IPS-18a (cell line): ENCODE measurements around the gene DOCK2.

Source experiments
- H3K27ac ChIP-seq: one replicate; pipeline ENCODE4 v1.5.1; 2013; ENCODE audit warnings: low read length
- H3K27me3 ChIP-seq: one replicate; pipeline ENCODE4 v1.6.1; 2013; ENCODE audit warnings: mild to moderate bottlenecking, low read length; ENCODE audit not compliant: control insufficient read depth, insufficient read depth
- H3K36me3 ChIP-seq: one replicate; pipeline ENCODE4 v1.6.1; 2013; ENCODE audit warnings: low read depth, low read length; ENCODE audit not compliant: control insufficient read depth
- H3K4me1 ChIP-seq: one replicate; pipeline ENCODE4 v1.6.1; 2013; ENCODE audit warnings: low read depth, low read length; ENCODE audit not compliant: control insufficient read depth
- H3K4me3 ChIP-seq: one replicate; pipeline ENCODE4 v1.5.1; 2013; ENCODE audit warnings: low read length
- H3K9ac ChIP-seq: one replicate; pipeline ENCODE4 v1.6.1; 2013; ENCODE audit warnings: mild to moderate bottlenecking, low read length, moderate library complexity
- H3K9me3 ChIP-seq: one replicate; pipeline ENCODE4 v1.6.1; 2013; ENCODE audit warnings: low read depth, low read length; ENCODE audit not compliant: control insufficient read depth

DOCK2 gene

DNA sequence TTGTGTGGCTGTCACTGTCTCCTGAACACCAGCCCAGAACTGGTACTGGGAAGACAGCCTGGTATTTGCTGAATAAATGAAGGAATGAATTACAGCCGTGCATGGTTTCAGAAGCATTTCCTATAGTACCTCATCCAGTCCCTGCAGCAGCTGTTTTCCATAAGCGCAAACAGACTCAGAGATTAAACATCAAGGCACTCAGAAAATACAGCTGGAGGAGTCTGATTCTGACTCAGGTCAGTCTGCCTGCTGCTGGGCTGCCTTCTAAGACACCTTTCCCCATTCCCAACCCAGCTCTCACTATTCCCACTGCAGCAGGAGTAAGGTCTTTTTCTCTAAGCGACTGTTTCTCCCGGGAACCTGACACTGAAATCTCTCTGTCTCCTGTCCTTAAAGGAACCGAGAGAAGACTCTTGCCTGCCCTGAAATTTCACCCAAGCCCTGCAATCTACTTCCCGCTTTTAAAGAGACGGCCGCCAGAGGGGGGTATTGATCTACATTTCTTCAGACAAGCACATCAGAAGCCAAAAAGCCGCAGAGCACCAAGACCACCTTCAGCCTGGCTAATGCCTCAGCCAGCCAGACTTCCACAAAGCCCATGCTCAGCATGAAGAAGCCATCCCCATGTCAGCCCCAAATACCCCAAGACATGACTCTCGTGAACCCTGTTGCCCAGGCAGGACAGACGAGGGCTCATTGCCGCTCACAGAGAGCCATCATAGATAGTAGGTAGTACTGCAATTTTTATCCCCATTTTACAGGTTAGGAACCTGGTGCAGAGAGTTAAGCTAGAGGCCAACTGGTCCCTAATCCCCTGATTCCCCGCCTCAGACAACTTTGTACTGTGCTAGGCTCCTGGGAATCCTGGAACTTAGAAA lies 463.2 kb downstream of the DOCK2 start:
- no peaks in the 10 kb centered on the region for H3K36me3 ChIP-seq
- no peaks in the 10 kb centered on the region for H3K27me3 ChIP-seq
- H3K27ac ChIP-seq = no peak overlapping the region
- no peaks in the 10 kb centered on the region for H3K9me3 ChIP-seq
- no peaks in the 10 kb centered on the region for H3K4me1 ChIP-seq
- H3K4me3 ChIP-seq = no peak overlapping the region
- no peak overlapping the region for H3K9ac ChIP-seq

DNA sequence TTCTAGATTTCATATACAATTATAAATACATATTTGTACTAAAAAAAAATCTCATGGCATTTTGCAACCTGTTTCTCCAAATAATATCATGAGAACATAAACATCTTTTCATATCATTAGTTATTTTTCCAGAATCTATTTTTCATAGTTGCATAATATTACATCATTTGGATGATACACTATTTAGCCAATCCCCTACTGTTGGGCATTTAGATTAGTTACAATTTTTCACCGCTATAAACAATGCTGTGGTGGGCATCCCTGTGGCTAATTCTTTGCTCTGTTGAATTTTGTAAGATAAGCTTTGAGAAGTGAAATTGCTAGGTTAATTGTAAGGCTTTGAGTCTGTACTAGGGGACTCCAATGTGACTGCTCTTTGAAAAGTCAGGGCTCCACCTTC lies 466.4 kb downstream of the DOCK2 start:
- Histone ChIP-seq H3K27ac (no peak overlapping the region), H3K4me3 (no peak overlapping the region), H3K27me3 (peaks cover 21% of the 10 kb centered on the region), H3K4me1 (no peaks in the 10 kb centered on the region), H3K9ac (no peak overlapping the region), H3K9me3 (no peaks in the 10 kb centered on the region), H3K36me3 (no peaks in the 10 kb centered on the region)

DNA sequence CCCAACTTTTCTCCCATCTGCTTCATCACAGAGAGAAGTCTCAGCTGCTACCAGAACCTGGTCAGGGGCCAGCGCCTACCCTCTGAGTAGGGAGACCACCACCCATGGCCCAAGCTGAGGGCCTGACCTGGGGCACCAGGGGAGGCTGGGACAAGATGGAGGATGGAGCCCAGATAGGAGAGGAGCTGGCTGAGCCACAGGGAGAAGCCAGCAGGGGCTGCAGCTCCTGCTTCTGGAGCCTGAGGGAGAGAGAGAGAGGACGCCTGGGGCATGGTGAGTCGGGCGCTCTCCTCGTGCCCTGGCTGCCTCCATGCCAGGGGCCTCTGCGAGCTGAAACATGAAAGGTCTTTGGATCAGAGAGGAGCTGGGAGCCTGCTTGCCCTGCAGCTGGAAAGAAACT lies 467.2 kb downstream of the DOCK2 start:
- Histone ChIP-seq H3K27me3 (peaks cover 30% of the 10 kb centered on the region), H3K9me3 (no peaks in the 10 kb centered on the region), H3K4me3 (no peak overlapping the region), H3K27ac (no peak overlapping the region), H3K9ac (no peak overlapping the region), H3K4me1 (no peaks in the 10 kb centered on the region), H3K36me3 (no peaks in the 10 kb centered on the region)

DNA sequence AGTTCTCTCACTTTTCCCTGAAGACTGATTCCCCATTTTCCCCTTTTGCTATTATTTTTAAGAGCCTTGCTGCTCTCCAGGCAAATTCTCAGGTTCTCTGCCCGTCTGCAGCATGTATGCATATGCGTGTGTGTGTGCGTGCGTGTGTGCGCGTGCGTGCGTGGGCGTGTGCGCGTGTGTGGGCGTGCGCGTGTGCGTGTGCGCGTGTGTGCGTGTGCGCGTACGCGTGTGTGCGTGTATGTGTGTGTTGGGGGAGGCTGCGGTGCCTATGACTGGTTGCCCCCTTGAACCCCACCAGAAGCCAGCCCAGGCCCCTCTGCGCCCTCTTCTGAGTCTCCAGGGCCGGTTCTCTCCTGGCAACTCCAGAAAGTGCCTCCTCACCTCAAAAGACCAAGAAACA lies 467.6 kb downstream of the DOCK2 start:
- no peaks in the 10 kb centered on the region for H3K36me3 ChIP-seq
- H3K27me3 ChIP-seq = peaks cover 31% of the 10 kb centered on the region
- no peak overlapping the region for H3K9ac ChIP-seq
- H3K4me3 ChIP-seq = no peak overlapping the region
- no peaks in the 10 kb centered on the region for H3K9me3 ChIP-seq
- no peak overlapping the region for H3K27ac ChIP-seq
- peaks cover 1% of the 10 kb centered on the region for H3K4me1 ChIP-seq

DNA sequence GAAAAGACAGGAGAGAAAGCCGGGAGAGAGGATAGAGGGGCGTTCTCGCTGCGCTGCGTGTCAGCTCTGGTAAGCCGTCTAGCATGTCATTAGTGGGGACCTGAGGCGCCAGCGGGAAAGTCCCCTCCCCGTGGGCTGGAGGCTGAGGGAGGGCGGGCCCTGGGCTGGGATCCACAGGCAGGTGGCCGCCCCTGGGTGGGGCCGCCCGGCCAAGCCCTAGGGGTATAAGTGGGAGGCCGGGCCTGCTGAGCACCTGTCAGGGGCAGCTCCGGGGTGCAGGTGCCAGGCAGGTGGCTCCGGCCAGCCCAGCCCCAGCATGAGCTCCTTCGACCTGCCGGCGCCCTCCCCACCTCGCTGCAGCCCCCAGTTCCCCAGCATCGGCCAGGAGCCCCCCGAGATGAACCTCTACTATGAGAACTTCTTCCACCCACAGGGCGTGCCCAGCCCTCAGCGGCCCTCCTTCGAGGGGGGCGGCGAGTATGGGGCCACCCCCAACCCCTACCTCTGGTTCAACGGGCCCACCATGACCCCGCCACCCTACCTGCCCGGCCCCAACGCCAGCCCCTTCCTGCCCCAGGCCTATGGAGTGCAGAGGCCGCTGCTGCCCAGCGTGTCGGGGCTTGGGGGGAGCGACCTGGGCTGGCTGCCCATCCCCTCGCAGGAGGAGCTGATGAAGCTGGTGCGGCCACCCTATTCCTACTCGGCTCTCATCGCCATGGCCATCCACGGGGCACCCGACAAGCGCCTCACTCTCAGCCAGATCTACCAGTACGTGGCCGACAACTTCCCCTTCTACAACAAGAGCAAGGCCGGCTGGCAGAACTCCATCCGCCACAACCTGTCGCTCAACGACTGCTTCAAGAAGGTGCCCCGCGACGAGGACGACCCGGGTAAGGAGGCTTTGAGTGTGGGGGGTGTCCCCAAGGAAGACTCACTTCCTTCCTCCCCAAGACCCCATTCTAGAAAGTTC lies 468.9 kb downstream of the DOCK2 start, which contains the start of gene FOXI1:
Gene FOXI1, plus strand, starts transcription at position 256 of the 970 bp plus-strand sequence. Its CDS starts 61 bp downstream, at position 317.
- Histone ChIP-seq H3K9ac (no peak within 1 kb of the TSS), H3K27me3 (peaks cover 43% of the 10 kb centered on the region), H3K4me3 (no peak within 1 kb of the TSS), H3K4me1 (peaks cover 4% of the 10 kb centered on the region), H3K27ac (no peak within 1 kb of the TSS), H3K36me3 (no peaks in the 10 kb centered on the region), H3K9me3 (no peaks in the 10 kb centered on the region)

DNA sequence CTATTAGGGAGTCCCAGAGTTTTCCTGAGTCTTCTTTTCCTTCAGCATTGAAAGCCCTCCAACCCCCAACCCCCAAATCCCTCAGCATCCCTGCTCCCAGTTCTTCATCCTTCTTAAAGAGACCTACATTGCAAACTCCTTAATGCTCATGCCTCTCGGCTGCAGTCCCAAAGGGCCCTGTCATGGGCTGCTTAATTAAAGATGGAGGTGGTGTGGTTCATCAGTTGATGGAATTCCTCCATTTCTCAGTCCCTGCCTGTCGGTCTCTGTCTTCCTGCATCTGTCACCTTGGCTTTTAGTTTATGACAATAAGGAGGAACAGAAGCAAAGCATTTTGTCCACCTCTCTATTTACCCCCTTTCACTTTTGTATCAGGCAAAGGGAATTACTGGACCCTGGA lies 470.6 kb downstream of the DOCK2 start:
- Histone ChIP-seq H3K27me3 (peaks cover 55% of the 10 kb centered on the region), H3K4me3 (no peak overlapping the region), H3K4me1 (peaks cover 10% of the 10 kb centered on the region), H3K9ac (no peak overlapping the region), H3K9me3 (no peaks in the 10 kb centered on the region), H3K27ac (no peak overlapping the region), H3K36me3 (no peaks in the 10 kb centered on the region)

DNA sequence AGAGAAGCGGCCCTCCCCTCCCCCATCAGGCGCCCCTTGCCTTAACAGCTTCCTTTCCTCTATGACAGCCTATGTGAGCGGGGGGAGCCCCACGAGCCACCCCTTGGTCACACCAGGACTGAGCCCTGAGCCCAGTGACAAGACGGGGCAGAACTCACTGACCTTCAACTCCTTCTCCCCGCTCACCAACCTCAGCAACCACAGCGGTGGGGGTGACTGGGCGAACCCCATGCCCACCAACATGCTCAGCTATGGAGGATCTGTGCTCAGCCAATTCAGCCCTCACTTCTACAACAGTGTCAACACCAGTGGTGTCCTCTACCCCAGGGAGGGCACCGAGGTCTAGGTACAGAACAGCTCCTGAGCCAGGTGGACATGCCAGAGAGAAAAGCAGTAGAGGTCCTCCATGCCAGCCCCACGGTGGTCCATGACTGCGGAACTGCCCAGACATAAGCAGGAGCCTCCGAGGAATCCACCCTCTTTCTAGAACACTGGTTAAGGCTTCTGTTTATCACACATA lies 471.3 kb downstream of the DOCK2 start:
- no peak overlapping the region for H3K27ac ChIP-seq
- H3K36me3 ChIP-seq = no peaks in the 10 kb centered on the region
- H3K9ac ChIP-seq = no peak overlapping the region
- H3K4me1 ChIP-seq = peaks cover 10% of the 10 kb centered on the region
- peaks cover 55% of the 10 kb centered on the region for H3K27me3 ChIP-seq
- H3K9me3 ChIP-seq = no peaks in the 10 kb centered on the region
- no peak overlapping the region for H3K4me3 ChIP-seq

DNA sequence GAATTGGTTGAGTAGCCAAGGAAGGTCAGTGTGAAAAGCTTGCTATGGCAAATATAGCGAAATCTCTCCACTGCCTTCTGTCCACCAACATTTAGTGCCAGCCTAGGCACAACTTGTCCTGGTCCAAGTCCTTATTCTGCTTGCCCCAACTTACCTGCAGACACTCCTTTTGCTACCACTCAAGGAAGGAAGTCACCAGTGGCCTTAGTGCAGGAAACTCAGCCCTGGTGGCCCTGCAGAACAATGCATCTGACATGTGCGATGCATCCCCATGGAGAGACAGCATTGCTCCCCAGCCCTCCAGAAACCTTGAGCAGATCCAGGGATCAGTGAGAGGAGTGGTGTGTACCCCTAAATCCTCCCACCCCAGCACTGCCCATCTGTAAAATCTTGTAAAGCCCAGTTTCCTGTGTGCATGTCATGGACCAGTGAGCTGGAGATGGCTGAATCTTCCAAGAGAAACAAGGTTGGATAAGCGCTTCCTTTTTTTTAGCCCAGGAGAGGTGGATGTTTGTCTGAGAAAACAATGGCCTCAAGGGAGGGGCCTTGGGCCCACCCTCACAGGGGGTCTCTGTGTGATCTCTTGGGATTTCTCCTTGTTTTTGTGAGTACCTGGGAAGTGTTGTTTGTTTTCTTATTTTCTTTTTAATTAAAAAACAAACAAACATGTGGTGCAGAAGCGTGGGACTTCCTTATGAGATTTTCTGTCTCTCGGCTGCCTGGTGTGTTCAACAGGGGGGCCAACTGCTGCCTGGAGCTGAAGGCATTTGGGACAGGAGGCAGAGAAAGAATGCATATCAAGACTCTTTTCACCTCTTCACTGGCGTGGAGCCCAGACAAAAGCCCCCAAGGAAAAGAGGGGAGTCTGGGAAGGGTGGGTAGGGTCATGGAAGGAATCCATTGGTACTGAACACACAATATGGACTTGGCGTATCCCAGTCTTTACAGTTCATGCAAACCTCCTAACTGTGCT lies 472.3 kb downstream of the DOCK2 start:
- Histone ChIP-seq H3K27ac (no peak overlapping the region), H3K9ac (no peak overlapping the region), H3K4me1 (peaks cover 10% of the 10 kb centered on the region), H3K36me3 (no peaks in the 10 kb centered on the region), H3K4me3 (no peak overlapping the region), H3K9me3 (no peaks in the 10 kb centered on the region), H3K27me3 (peaks cover 55% of the 10 kb centered on the region)

DNA sequence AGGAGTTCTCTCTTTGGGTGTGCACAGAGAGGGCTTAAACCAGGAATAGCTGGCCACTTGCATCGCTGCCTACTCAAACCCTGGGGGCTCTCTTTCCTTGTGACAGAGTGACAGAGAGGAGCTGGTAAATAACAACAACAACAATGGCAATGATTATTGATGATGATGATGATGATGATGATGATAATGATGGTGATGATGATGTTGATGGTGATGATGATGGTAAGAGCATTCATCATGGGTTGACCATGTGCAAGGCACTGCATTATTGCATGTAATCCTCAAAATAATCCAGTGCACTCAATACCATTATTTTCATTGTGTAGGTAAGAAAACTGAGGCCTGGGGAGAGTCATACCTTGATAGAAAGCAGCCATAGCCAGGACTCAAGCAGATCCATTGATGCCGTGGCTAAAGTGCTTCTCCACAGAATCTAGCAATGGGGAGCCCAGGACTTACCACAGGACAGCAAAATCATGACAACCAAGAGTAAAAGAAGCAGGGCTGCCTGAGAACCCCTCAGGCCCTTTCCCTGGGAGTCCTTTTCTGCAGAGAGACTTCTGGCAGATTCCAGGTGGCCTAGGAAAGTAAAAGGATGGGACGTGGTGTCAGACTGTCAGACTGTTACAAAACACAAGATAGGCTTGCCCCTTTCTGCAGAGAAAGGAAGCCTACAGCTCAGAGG lies 473.5 kb downstream of the DOCK2 start:
- no peak overlapping the region for H3K27ac ChIP-seq
- H3K27me3 ChIP-seq = peaks cover 55% of the 10 kb centered on the region
- H3K4me3 ChIP-seq = no peak overlapping the region
- no peaks in the 10 kb centered on the region for H3K9me3 ChIP-seq
- H3K4me1 ChIP-seq = peaks cover 10% of the 10 kb centered on the region
- no peak overlapping the region for H3K9ac ChIP-seq
- H3K36me3 ChIP-seq = no peaks in the 10 kb centered on the region

DNA sequence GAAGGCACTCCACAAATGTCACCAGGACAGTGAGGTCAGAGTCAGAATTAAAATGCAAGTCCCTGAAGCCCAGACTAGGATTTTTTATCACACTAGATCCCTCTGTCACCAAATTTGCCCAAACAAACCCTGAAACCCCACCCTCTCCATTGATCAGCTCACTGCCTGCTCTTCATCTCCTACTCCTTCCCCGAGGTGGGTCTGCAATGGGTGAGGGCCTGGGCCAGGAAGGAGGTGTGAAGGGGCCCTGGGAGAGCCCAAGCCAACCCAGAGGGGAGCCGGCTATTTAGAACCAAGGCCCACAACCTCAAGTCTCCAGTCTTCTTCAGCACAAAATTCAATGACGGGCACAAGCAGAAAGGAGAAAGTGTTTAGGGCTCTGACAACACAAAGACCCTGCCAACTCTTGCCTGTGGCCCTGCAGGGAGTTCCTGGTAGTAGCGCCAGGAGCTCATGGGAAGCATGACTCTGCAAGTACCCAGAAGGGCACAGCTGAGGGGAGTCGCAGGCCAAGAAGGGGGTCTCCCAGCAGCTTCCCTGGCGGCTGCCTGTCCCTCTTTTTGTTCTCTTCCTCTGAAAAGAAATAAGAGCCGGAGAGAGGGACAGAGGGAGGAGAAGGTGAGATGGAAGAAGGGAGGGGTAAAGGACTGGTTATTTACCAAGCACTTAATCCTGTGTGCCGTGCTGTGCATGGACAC lies 474.2 kb downstream of the DOCK2 start:
- Histone ChIP-seq H3K27me3 (peaks cover 55% of the 10 kb centered on the region), H3K36me3 (no peaks in the 10 kb centered on the region)

More for the DNA sequence above, 474.2 kb downstream of the DOCK2 start:
- Histone ChIP-seq H3K4me3 (no peak overlapping the region), H3K4me1 (peaks cover 10% of the 10 kb centered on the region), H3K27ac (no peak overlapping the region), H3K9me3 (no peaks in the 10 kb centered on the region), H3K9ac (no peak overlapping the region)
